Endothelial cell (in vitro differentiated cells): ENCODE data around the gene FLT1. TPM values are rescaled to one million over a fixed set of nuclear protein-coding genes. Genes with fewer than 3 reads are reported as not detected.
A peak's percentile ranks its signal among the peaks of the same experiment; 100 is the strongest.

Source experiments
- DNase-seq: peaks from one replicate; pipeline ENCODE4 v3.0.0; 2021; ENCODE audit warnings: low spot score
- H3K27ac Mint-ChIP-seq: one replicate; pipeline ENCODE4 v1.8.0; 2021; ENCODE audit warnings: mixed read lengths, inconsistent platforms; ENCODE audit not compliant: unreplicated experiment
- H3K27me3 Mint-ChIP-seq: one replicate; pipeline ENCODE4 v1.8.0; 2021; ENCODE audit warnings: mild to moderate bottlenecking, moderate library complexity, mixed read lengths, inconsistent platforms; ENCODE audit not compliant: unreplicated experiment
- H3K36me3 Mint-ChIP-seq: one replicate; pipeline ENCODE4 v1.8.0; 2021; ENCODE audit warnings: mild to moderate bottlenecking, low read depth, mixed read lengths, inconsistent platforms; ENCODE audit not compliant: unreplicated experiment
- H3K4me1 Mint-ChIP-seq: one replicate; pipeline ENCODE4 v1.8.0; 2021; ENCODE audit warnings: mild to moderate bottlenecking, mixed read lengths, inconsistent platforms; ENCODE audit not compliant: unreplicated experiment
- H3K4me3 Mint-ChIP-seq: one replicate; pipeline ENCODE4 v1.8.0; 2021; ENCODE audit warnings: mild to moderate bottlenecking, mixed read lengths, inconsistent platforms; ENCODE audit not compliant: unreplicated experiment
- H3K9me3 Mint-ChIP-seq: one replicate; pipeline ENCODE4 v1.8.0; 2021; ENCODE audit warnings: mixed read lengths, inconsistent platforms; ENCODE audit not compliant: unreplicated experiment
- CTCF ChIP-seq: fragments of 200-600 bp; sonication (generic); IDR thresholded peaks from one replicate; pipeline ENCODE4 v1.5.0; 2021; ENCODE audit warnings: antibody characterized with exemption; ENCODE audit not compliant: unreplicated experiment
- total RNA-seq: library from RNA; stranded (reverse); fragmentation: NEBNext Ultra II Directional; extraction: Animal tissue kit (Norgen Biotek cat#: 25700); gene quantifications from one replicate; pipeline ENCODE4 v1.2.1, GENCODE V29; 2021; ENCODE audit not compliant: unreplicated experiment

FLT1 gene
- total RNA-seq, 1 donor from 2014 or later, result 759 TPM

DNA sequence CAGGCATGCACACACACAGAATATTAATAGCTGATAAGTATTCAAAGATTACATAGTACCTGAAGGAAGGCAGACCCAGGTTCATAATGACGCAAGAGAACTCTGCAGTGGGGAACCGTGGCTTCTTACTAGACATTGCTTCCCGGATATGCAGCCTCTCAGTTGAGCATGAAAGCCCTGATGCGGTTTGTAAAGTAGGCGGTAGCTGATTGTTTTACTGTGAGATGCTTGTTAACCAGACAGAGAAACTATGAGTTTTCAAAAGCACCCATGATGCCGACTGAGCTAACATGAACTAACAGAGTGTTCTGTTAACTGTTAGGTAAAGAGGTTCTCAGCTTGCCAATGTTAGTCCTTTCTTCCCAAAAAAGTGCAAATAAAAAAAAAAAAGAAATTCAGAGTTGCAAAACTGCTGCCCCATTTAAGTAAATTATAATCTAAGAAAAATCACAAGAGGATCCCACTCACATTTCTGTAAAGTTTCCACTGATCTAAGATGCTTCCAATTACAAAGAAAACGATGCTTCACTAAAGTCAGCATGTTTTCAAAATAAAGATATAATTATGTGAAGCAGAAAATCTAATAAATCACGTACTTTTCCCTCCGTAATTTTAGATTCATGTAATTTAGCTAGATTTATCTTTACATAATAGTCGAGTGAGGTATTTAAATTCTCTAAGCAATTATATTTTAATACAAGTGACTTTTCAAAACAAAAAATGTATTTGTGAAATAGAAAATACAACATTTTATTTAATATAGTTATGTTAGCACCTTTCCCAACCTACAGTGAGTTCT is 2.2 kb downstream of the FLT1 start:
- Mint-ChIP-seq H3K27me3 (peaks cover 16% of the 10 kb centered on the region), H3K36me3 (peaks cover 57% of the 10 kb centered on the region), H3K27ac (peak overlapping the region; percentile 97), H3K4me1 (peaks cover 63% of the 10 kb centered on the region), H3K9me3 (no peaks in the 10 kb centered on the region), H3K4me3 (peak overlapping the region; percentile 94)
- TF ChIP-seq CTCF, result no peak
- no peak for DNase-seq

DNA sequence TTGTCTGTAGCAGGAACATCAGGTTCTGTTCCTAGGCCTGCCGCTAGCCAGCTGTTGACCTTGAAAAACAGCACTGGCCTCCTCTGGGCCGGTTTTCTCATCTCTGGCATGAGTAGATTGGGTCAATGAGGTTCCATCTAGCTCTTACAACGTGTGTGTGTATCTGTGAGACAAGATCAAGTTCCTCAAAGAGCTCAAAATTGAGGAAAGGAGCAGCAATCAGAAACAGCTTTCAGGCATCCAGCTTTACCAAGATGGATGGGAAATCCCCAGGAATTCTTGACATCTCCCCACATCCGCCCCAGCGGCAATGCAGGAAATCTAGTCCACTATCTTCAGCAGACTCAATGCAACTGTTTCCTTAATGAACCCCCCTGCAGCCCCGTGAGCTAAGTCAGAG is 4.9 kb downstream of the FLT1 start:
- Mint-ChIP-seq H3K9me3 (no peaks in the 10 kb centered on the region), H3K36me3 (peaks cover 79% of the 10 kb centered on the region), H3K4me1 (peaks cover 68% of the 10 kb centered on the region), H3K27ac (peak overlapping the region; percentile 97), H3K27me3 (peaks cover 7% of the 10 kb centered on the region), H3K4me3 (peak overlapping the region; percentile 94)
- no peak for TF ChIP-seq CTCF
- DNase-seq, result peak; percentile 57

DNA sequence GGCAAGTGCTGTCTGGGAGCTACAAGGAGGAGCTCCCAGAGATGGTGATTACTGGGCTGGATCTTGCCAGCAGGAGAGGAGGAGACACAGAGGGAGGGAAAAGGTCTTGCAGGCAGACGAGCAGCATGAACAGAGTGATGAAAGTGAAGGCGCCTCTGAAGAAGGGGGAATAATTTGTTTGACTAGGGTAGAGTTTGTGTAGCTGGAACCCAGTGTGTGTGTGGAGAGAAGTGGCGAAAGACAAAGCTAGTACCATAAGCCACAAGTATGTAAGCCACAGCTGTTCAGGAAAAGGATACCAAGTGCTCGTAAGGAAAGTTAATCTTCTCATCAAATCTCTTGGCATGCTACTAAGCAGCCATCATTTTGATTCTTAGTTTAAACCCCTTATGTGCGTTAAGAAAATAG is 5.4 kb downstream of the FLT1 start:
- Mint-ChIP-seq H3K27me3 (peaks cover 7% of the 10 kb centered on the region), H3K27ac (peak overlapping the region; percentile 97), H3K9me3 (no peaks in the 10 kb centered on the region), H3K36me3 (peaks cover 80% of the 10 kb centered on the region), H3K4me1 (peaks cover 71% of the 10 kb centered on the region), H3K4me3 (peak overlapping the region; percentile 94)
- TF ChIP-seq CTCF, result no peak
- no peak for DNase-seq

DNA sequence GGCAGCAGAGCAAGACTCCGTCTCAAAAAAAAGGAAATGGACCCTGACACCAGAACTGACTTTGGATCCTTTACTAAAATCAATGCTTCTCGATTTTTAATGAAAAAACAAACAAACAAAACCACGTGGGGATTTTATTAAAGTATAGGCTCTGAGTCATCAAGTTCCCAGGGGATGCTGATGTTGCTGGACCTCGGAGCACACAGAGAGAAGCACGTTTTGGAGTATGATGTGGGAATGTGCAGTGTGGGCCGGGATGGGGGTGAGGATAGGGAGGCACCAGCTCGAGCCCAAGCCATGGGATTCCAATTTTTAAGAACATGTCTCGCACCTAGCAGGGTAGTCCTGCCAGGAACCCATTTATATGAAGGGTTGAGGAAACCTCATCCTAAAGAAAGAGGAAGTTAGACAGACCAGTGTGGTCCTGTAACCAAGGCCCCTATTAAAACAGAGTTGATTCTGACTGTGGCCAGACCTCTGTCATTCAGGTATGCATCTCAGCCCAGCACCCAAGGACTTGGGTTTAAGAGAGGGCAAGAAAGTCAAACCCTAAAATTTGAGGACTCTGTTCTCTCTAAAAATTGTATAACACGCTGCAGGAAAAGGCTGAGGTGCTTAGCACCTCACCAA is 6.4 kb downstream of the FLT1 start:
- DNase-seq, result no peak
- H3K9me3 Mint-ChIP-seq, result no peaks in the 10 kb centered on the region
- H3K4me1 Mint-ChIP-seq, result peaks cover 82% of the 10 kb centered on the region
- H3K27me3 Mint-ChIP-seq, result peaks cover 5% of the 10 kb centered on the region
- no peak for TF ChIP-seq CTCF
- peak overlapping the region; percentile 94 for H3K4me3 Mint-ChIP-seq
- peaks cover 81% of the 10 kb centered on the region for H3K36me3 Mint-ChIP-seq
- H3K27ac Mint-ChIP-seq, result peak overlapping the region; percentile 97

DNA sequence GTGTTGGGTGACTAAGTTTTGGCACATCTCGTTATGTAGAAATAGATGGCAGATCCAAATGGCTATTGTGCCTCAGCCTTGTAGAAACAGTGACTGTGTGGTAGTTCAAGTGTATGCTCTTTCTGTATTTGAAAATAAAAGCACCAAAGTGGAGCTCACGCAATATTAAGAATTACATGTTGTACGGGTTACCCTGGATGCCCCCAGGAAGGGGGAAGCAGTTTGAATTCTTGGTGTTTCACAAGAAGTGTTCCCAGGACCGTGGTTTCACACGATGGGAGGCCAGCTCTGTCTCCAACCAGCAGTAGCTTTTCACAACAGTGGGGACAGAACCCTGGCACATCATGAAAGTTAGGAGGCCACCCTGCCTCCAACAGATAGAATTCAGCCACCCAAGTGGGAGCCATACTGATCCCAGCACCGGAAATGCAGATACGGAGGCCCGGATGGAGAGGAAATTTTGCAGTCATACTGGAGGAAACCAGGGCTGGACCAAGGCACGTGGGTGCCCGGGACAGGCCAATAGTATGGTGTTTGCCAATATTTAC is 8.9 kb downstream of the FLT1 start:
- no peak for TF ChIP-seq CTCF
- no peak overlapping the region for H3K27ac Mint-ChIP-seq
- peaks cover 2% of the 10 kb centered on the region for H3K27me3 Mint-ChIP-seq
- peak overlapping the region; percentile 81 for H3K4me3 Mint-ChIP-seq
- no peaks in the 10 kb centered on the region for H3K9me3 Mint-ChIP-seq
- H3K4me1 Mint-ChIP-seq, result peaks cover 95% of the 10 kb centered on the region
- no peak for DNase-seq
- peaks cover 76% of the 10 kb centered on the region for H3K36me3 Mint-ChIP-seq
